Suprapubic skin (tissue), 4 donors: ENCODE measurements around the gene PFN3. TPM values are rescaled to one million over a fixed set of nuclear protein-coding genes. Genes with fewer than 3 reads are reported as not detected.
"Not testable (repeated sequence)": the region's sequence is repeated elsewhere in the genome, so short reads cannot be mapped to it uniquely, and the experiment has no call there.

Experiments
- DNase-seq, 2 donors: peaks; one replicate each; pipeline ENCODE4 v3.0.0-alpha.2; 2019; ENCODE audit warnings: low spot score in 2 of 2
- H3K27ac ChIP-seq: fragments of 200-600 bp; sonication (generic); one replicate; pipeline ENCODE4 v1.5.1; 2019
- H3K27me3 ChIP-seq: fragments of 200-600 bp; sonication (generic); one replicate; pipeline ENCODE4 v1.5.1; 2019
- H3K36me3 ChIP-seq: fragments of 200-600 bp; sonication (generic); one replicate; pipeline ENCODE4 v1.5.1; 2019
- H3K4me1 ChIP-seq: fragments of 200-600 bp; sonication (generic); one replicate; pipeline ENCODE4 v1.5.1; 2019
- H3K4me3 ChIP-seq: fragments of 200-600 bp; sonication (generic); one replicate; pipeline ENCODE4 v1.5.1; 2019; ENCODE audit warnings: mild to moderate bottlenecking
- H3K9me3 ChIP-seq: fragments of 200-600 bp; sonication (generic); one replicate; pipeline ENCODE4 v1.5.1; 2019
- CTCF ChIP-seq, 2 donors: fragments of 200-600 bp in 1 of 2; fragments of 450-650 bp in 1 of 2; sonication (generic) in 1 of 2; IDR thresholded peaks; one replicate each; pipeline ENCODE4 v1.5.1; 2016 to 2019; ENCODE audit warnings: antibody characterized with exemption in 2 of 2, mild to moderate bottlenecking in 1 of 2, moderate library complexity in 1 of 2
- EP300 ChIP-seq: sonication (generic); formaldehyde crosslinking; IDR thresholded peaks from one replicate; pipeline ENCODE4 v1.6.1; 2017; ENCODE audit warnings: antibody characterized with exemption
- POLR2A ChIP-seq, 2 donors: fragments of 450-650 bp; IDR thresholded peaks; one replicate each; pipeline ENCODE4 v1.6.1; 2017; ENCODE audit warnings: antibody characterized with exemption in 2 of 2, mild to moderate bottlenecking in 2 of 2, moderate library complexity in 2 of 2
- POLR2AphosphoS5 ChIP-seq, 3 donors: sonication (generic); formaldehyde crosslinking; IDR thresholded peaks; one replicate each; pipeline ENCODE4 v1.6.1; 2017; ENCODE audit warnings: antibody characterized with exemption in 3 of 3
- WGBS: methylation state at CpG from one replicate; pipeline ENCODE4 v1.1.5; 2018; 5-methylcytosine and 5-hydroxymethylcytosine counted together
- total RNA-seq, 4 donors: library from RNA; depleted of rRNA; stranded (reverse); fragments of >200 nt; gene quantifications; one replicate each; pipeline ENCODE4 v1.1.0, GENCODE V29; 2016

PFN3 gene
- total RNA-seq, 4 donors from 2014 or later: not detected

DNA sequence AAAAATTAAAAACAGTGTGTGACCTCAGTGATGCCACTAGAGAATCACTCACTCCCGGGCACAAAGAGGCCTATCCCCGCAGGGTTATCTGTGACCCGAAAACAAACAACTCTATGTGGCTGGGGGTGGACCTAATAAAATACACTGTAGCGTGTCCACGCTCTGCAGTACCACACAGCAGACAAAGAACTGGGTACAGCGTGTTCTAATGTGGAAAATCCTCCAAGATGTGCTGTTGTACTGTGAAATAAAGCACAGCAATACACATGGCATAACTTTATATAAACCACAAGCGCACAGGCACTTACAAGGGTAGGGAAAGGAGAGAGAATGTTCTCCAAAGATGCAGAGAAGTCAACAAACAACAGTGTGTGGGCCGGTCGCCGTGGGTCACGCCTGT, 24.4 kb downstream of the PFN3 start:
- TF ChIP-seq POLR2AphosphoS5 (IDR thresholded peaks at IDR 0.05) (no peak), EP300 (no peak), POLR2A (IDR thresholded peaks at IDR 0.05) (no peak), CTCF (IDR thresholded peaks at IDR 0.05) (no peak)
- Histone ChIP-seq H3K36me3 (no peaks in the 10 kb centered on the region), H3K9me3 (no peaks in the 10 kb centered on the region), H3K27ac (no peak overlapping the region), H3K4me3 (no peak overlapping the region), H3K27me3 (no peaks in the 10 kb centered on the region), H3K4me1 (peaks cover 28% of the 10 kb centered on the region)
- no peak for DNase-seq
- 85% methylated on average over 11 of the region's 11 CpGs for WGBS

DNA sequence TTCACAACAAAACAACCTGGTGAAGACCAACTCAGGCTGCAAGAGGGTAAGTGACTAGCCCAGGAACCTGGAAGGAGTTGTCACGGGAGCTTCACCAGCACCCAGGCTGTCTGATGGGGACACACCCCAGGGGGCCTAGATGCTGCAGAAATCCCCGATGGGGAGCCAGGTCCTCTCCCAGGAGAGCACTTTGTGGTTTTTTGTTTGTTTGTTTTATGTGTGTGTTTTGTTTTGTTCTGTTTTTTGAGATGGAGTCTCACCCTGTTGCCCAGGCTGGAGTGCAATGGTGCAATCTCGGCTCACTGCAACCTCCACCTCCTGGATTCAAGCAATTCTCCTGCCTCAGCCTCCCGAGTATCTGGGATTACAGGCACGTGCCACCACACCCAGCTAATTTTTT, 24.9 kb downstream of the PFN3 start:
- WGBS: 82% methylated on average over 5 of the region's 5 CpGs
- DNase-seq, H3K27ac ChIP-seq, H3K4me3 ChIP-seq, H3K27me3 ChIP-seq, H3K36me3 ChIP-seq, H3K9me3 ChIP-seq: not testable (repeated sequence)
- H3K4me1 ChIP-seq: peaks cover 32% of the 10 kb centered on the region

GRCh38 chr5:177374211-177374610, 26.2 kb downstream of the PFN3 start:
- Histone ChIP-seq H3K4me3 (no peak overlapping the region), H3K4me1 (peaks cover 45% of the 10 kb centered on the region), H3K27me3 (no peaks in the 10 kb centered on the region), H3K27ac (peak overlapping the region; percentile 75), H3K36me3 (no peaks in the 10 kb centered on the region), H3K9me3 (no peaks in the 10 kb centered on the region)
- DNase-seq: no peak
- 46% methylated on average over 5 of the region's 5 CpGs for WGBS
- TF ChIP-seq POLR2A (IDR thresholded peaks at IDR 0.05) (no peak), POLR2AphosphoS5 (IDR thresholded peaks at IDR 0.05) (no peak), CTCF (IDR thresholded peaks at IDR 0.05) (no peak), EP300 (no peak)

GRCh38 chr5:177373806-177374205, 26.7 kb downstream of the PFN3 start:
- Histone ChIP-seq H3K4me3 (no peak overlapping the region), H3K27me3 (no peaks in the 10 kb centered on the region), H3K9me3 (no peaks in the 10 kb centered on the region), H3K4me1 (peaks cover 49% of the 10 kb centered on the region), H3K36me3 (no peaks in the 10 kb centered on the region), H3K27ac (peak overlapping the region; percentile 75)
- TF ChIP-seq POLR2AphosphoS5 (IDR thresholded peaks at IDR 0.05) (no peak), CTCF (IDR thresholded peaks at IDR 0.05) (no peak), POLR2A (IDR thresholded peaks at IDR 0.05) (no peak), EP300 (no peak)
- WGBS: 55% methylated on average over 5 of the region's 6 CpGs
- DNase-seq: no peak

DNA sequence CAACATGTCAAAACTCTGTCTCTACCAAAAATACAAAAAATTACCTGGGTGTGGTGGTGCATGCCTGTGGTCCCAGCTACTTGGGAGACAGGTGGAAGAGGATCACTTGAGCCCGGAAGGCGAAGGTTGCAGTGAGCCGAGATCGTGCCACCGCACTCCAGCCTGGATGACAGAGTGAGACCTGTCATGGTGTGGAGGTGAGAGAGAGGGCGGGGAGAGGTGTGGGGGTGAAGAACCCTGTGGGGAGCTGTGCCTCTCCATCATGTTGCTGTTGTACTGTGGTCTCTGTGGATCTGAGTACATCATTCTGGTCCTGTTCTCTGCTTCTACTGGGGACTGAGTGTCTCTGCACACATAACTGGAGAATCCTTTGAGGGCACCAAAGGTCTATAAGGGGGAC, 27.6 kb downstream of the PFN3 start:
- no peak for DNase-seq
- H3K4me3 ChIP-seq: no peak overlapping the region
- H3K4me1 ChIP-seq: peaks cover 57% of the 10 kb centered on the region
- H3K36me3 ChIP-seq: no peaks in the 10 kb centered on the region
- 60% methylated on average over 6 of the region's 6 CpGs for WGBS
- no peaks in the 10 kb centered on the region for H3K27me3 ChIP-seq
- peak overlapping the region; percentile 75 for H3K27ac ChIP-seq
- H3K9me3 ChIP-seq: no peaks in the 10 kb centered on the region
- no peak for TF ChIP-seq POLR2AphosphoS5 (IDR thresholded peaks at IDR 0.05)
- no peak for TF ChIP-seq CTCF (IDR thresholded peaks at IDR 0.05)
- no peak for TF ChIP-seq POLR2A (IDR thresholded peaks at IDR 0.05)
- TF ChIP-seq EP300: no peak
